NB4 (cell line): ENCODE data around the gene LZTS3.

Experiments used
- DNase-seq: peaks from one replicate; pipeline ENCODE4 v3.0.0; 2010; ENCODE audit warnings: low read depth
- H3K4me3 ChIP-seq: one replicate; pipeline ENCODE4 v1.5.1; 2011; ENCODE audit warnings: mild to moderate bottlenecking, low read depth, low read length, moderate library complexity
- CTCF ChIP-seq: IDR thresholded peaks from one replicate; pipeline ENCODE4 v1.5.1; 2012; ENCODE audit warnings: low read depth, low read length
- MYC ChIP-seq: IDR thresholded peaks from 2 replicates; pipeline ENCODE4 v1.6.1; 2011; ENCODE audit warnings: low read depth, low read length
- POLR2A ChIP-seq: IDR thresholded peaks from 2 replicates; pipeline ENCODE4 v1.6.1; 2011; ENCODE audit warnings: mild to moderate bottlenecking; ENCODE audit not compliant: insufficient read length; ENCODE audit errors: extremely low read depth
- TF ChIP-seq, protein P1 (sequence below): IDR thresholded peaks from 2 replicates; pipeline ENCODE4 v1.6.1; 2011; ENCODE audit warnings: low read depth, low read length

The LZTS3 gene

DNA sequence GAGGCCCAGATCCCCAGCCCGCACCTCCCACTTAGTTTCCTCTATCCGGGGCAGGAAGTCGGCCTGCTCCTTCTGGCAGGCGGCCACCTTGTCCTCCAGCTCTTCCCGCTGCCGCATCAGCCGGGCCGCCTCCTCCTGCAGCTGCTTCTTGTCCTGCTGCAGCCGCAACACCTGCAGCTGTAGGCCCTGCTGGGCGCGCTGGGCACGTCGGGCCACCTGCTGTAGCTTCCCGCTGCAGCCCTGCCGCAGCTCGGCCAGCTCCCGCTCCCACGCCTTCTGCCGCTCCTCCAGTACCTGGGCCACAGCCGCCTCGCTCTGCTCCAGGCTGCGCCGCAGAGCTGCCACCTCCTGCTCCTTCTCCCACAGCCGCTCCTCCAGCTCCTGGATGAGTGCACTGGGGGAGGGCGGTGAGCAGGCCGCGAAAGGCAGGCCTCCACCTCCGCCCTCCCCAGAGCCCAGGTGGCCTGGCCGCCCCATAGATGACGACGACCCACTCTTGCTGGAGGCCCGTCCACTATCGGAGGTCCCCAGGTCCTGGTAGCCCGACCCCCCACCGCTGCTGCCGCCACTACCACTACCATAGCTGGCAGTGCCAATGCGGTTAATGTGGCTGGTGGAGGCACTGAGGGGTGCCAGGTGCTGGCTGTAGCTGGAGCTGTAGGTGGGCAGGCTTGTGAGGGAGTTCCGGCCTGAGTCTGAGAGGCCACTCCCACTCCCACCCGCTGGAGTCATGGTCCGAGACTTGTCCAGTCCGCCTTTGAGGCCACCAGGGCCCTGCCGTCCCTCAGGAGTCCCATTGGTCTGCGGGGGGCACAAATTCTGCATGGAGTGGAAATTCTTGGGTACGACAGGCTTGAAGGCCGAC, 7.6 kb downstream of the LZTS3 start:
- no peak overlapping the region for H3K4me3 ChIP-seq
- DNase-seq: no peak
- no peak for TF ChIP-seq POLR2A
- TF ChIP-seq, protein P1, sequence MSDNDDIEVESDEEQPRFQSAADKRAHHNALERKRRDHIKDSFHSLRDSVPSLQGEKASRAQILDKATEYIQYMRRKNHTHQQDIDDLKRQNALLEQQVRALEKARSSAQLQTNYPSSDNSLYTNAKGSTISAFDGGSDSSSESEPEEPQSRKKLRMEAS: no peak
- TF ChIP-seq CTCF: no peak
- TF ChIP-seq MYC: no peak

DNA sequence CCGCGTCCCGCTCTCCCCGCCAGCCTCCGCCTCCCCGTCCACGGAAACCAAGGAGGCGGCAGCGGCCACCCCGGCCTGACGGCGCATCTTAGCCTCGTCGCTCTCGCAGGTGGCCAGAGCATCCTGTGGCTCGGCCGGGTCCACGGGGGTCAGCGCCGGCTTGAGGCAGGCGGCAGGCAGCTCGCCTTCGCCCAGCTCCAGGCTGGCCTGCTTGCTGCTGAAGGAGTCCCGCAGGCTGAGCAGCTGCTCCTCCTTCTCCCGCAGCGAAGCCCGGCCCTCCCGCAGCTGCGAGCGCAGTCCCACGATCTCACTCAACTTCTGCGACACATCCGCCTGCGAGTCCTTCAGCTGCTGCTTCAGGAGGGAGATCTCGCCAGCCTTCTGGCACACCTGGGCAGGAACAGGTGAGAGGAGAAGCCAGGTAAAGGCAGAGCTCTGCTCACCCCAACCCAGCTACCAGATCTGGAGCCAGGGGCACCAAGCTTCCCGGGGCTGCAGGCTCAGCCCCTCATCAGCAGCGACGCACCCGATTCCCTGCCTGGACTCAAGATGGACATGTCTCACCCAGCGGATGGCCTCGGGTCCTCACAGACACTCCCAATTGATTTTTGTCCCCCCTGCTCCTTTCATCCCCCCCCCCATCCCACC, 8.5 kb downstream of the LZTS3 start:
- no peak overlapping the region for H3K4me3 ChIP-seq
- TF ChIP-seq MYC (no peak), CTCF (no peak), POLR2A (no peak)
- TF ChIP-seq, protein P1: no peak
- DNase-seq: no peak

- DNase-seq: no peak
- H3K4me3 ChIP-seq: no peak overlapping the region
- TF ChIP-seq CTCF: no peak
- TF ChIP-seq, protein P1: no peak
- TF ChIP-seq POLR2A: no peak
- no peak for TF ChIP-seq MYC
Measured at GRCh38 chr20:3164043-3164762, 9.1 kb downstream of the LZTS3 start.

DNA sequence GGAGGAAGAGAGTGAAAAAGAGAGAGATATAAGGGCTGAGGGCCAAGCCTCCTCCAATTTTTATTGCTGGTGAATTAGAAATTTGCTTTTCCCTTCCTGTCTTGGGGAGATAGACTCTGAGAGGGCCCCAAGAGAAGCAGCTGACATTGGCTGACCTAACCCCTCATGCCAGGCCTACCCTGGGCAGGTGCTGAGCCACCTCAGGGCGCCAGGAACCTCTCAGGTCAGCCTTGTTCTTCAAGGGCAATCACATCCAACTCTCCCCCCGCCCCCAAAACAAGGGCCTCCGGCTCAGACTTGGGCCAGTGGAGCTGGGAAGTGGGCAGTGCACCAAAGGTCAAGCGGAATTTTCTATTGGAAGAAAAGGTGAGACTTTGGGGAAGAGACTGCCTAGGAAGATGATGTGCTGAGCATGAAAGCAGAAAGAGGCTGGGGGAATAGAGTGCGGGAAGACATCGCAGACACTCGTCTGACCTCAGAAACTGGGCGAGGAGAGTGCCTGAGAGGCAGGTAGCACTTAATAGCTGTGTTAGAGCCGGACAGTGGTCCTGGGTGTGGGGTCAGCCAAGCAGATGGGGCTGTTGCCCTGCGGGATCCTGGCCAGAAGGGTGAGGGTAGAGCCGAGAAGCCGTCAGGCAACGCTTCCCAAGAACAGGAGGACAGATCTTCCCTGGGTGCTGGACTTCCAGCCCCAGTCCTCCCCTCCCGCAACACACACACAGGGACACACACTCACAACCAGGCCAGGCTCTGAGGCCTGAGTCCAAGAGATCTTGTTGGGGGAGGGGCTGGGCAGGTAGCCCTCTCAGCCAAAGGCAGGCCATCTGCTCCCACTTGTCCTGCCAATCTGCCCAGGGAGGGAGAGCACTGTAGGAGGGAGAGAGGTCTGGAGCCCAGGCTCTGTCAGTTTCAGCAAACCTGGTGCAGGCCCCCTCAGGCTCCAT, 10.0 kb downstream of the LZTS3 start:
- no peak for TF ChIP-seq POLR2A
- no peak for TF ChIP-seq MYC
- TF ChIP-seq, protein P1: no peak
- DNase-seq: no peak
- no peak overlapping the region for H3K4me3 ChIP-seq

GRCh38 chr20:3162080-3162611, 11.2 kb downstream of the LZTS3 start:
- DNase-seq: no peak
- H3K4me3 ChIP-seq: no peak overlapping the region
- no peak for TF ChIP-seq POLR2A
- TF ChIP-seq MYC: no peak
- TF ChIP-seq, protein P1: no peak
- no peak for TF ChIP-seq CTCF
